RWPE2 (cell line): ENCODE results near the gene FHIP1B.

Source experiments
- ATAC-seq: fragments of 200-7000 bp; cut with Tn5 transposase; 3 replicates; pipeline ENCODE4 v1.9.1; 2021; ENCODE audit warnings: low read depth
- DNase-seq: peaks from one replicate; pipeline ENCODE4 v3.0.0-alpha.2; 2020; ENCODE audit warnings: low spot score
- H3K27ac ChIP-seq: fragments of 450-650 bp; 2 replicates; pipeline ENCODE4 v1.5.1; 2017; ENCODE audit warnings: mild to moderate bottlenecking; ENCODE audit not compliant: poor library complexity, severe bottlenecking
- H3K27me3 ChIP-seq: fragments of 250-450 bp; sonication (Bioruptor Pico); 2 replicates; pipeline ENCODE4 v1.5.1; 2021; ENCODE audit warnings: mild to moderate bottlenecking, moderate library complexity; ENCODE audit not compliant: insufficient read depth, poor library complexity, severe bottlenecking
- H3K36me3 ChIP-seq: fragments of 250-450 bp; sonication (Bioruptor Pico); 2 replicates; pipeline ENCODE4 v1.5.1; 2020; ENCODE audit warnings: low read depth, mild to moderate bottlenecking, moderate library complexity
- H3K4me1 ChIP-seq: fragments of 250-450 bp; sonication (Bioruptor Pico); 2 replicates; pipeline ENCODE4 v1.5.1; 2021; ENCODE audit warnings: mild to moderate bottlenecking, moderate library complexity; ENCODE audit not compliant: insufficient read depth, poor library complexity, severe bottlenecking
- H3K4me3 ChIP-seq: fragments of 250-450 bp; sonication (Bioruptor Pico); 2 replicates; pipeline ENCODE4 v1.5.1; 2021; ENCODE audit warnings: mild to moderate bottlenecking, moderate library complexity; ENCODE audit not compliant: severe bottlenecking
- H3K9me3 ChIP-seq: fragments of 250-450 bp; sonication (Bioruptor Pico); 2 replicates; pipeline ENCODE4 v1.5.1; 2021; ENCODE audit warnings: mild to moderate bottlenecking, moderate library complexity; ENCODE audit not compliant: severe bottlenecking
- CTCF ChIP-seq: fragments of 450-650 bp; IDR thresholded peaks from one replicate; pipeline ENCODE4 v1.5.1; 2017; ENCODE audit warnings: mild to moderate bottlenecking, moderate library complexity; ENCODE audit not compliant: poor library complexity, severe bottlenecking

FHIP1B gene

GRCh38 chr11:6233984-6234386 lies 451 bp downstream of the FHIP1B start:
- Histone ChIP-seq H3K4me3 (peak overlapping the region; percentile 76), H3K27ac (no peak overlapping the region), H3K9me3 (no peaks in the 10 kb centered on the region), H3K27me3 (no peaks in the 10 kb centered on the region), H3K36me3 (no peaks in the 10 kb centered on the region), H3K4me1 (no peaks in the 10 kb centered on the region)
- TF ChIP-seq CTCF, result no peak
- no peak for DNase-seq
- ATAC-seq, result peak; percentile 3; the same call in 2 of the 3 replicates

GRCh38 chr11:6232899-6233298 lies 1.5 kb downstream of the FHIP1B start:
- DNase-seq (no peak), ATAC-seq (no peak)
- Histone ChIP-seq H3K27me3 (no peaks in the 10 kb centered on the region), H3K9me3 (no peaks in the 10 kb centered on the region), H3K36me3 (no peaks in the 10 kb centered on the region), H3K4me1 (no peaks in the 10 kb centered on the region), H3K4me3 (no peak overlapping the region), H3K27ac (no peak overlapping the region)
- TF ChIP-seq CTCF, result no peak

- DNase-seq, result no peak
- Histone ChIP-seq H3K4me3 (no peak overlapping the region), H3K27ac (no peak overlapping the region), H3K4me1 (no peaks in the 10 kb centered on the region), H3K36me3 (no peaks in the 10 kb centered on the region), H3K9me3 (no peaks in the 10 kb centered on the region), H3K27me3 (no peaks in the 10 kb centered on the region)
- TF ChIP-seq CTCF, result no peak
- no peak for ATAC-seq
Measured at GRCh38 chr11:6229911-6230310, 4.5 kb downstream of the FHIP1B start.

- no peak overlapping the region for H3K4me3 ChIP-seq
- H3K36me3 ChIP-seq, result peaks cover 5% of the 10 kb centered on the region
- ATAC-seq, result no peak
- no peak for TF ChIP-seq CTCF
- no peaks in the 10 kb centered on the region for H3K27me3 ChIP-seq
- no peak for DNase-seq
- no peaks in the 10 kb centered on the region for H3K9me3 ChIP-seq
- no peaks in the 10 kb centered on the region for H3K4me1 ChIP-seq
- no peak overlapping the region for H3K27ac ChIP-seq
Measured at GRCh38 chr11:6228520-6228919, 5.9 kb downstream of the FHIP1B start.

- Histone ChIP-seq H3K27ac (no peak overlapping the region), H3K27me3 (no peaks in the 10 kb centered on the region), H3K9me3 (no peaks in the 10 kb centered on the region), H3K36me3 (peaks cover 13% of the 10 kb centered on the region), H3K4me1 (no peaks in the 10 kb centered on the region), H3K4me3 (no peak overlapping the region)
- no peak for DNase-seq
- TF ChIP-seq CTCF, result no peak
- ATAC-seq, result no peak
Measured at GRCh38 chr11:6225896-6226295, 8.5 kb downstream of the FHIP1B start.
